Uterus (tissue), 2 donors: Measurements from ENCODE around the gene ATP10D.

Source experiments
- CTCF ChIP-seq, 4 experiments: fragments of 200-600 bp in 2 of 4; fragments of 450-650 bp in 2 of 4; sonication (generic) in 2 of 4; IDR thresholded peaks; one replicate each; pipeline ENCODE4 v1.5.1; 2016 to 2019; ENCODE audit warnings: antibody characterized with exemption in 4 of 4, mild to moderate bottlenecking in 2 of 4, moderate library complexity in 1 of 4
- POLR2A ChIP-seq, 2 donors: fragments of 450-650 bp; IDR thresholded peaks; one replicate each; pipeline ENCODE4 v1.6.1; 2016; ENCODE audit warnings: antibody characterized with exemption in 2 of 2, mild to moderate bottlenecking in 1 of 2, moderate library complexity in 1 of 2

- TF ChIP-seq CTCF (IDR thresholded peaks at IDR 0.05) = no peak
- no peak for TF ChIP-seq POLR2A (IDR thresholded peaks at IDR 0.05)
These were observed 46.9 kb downstream of the ATP10D start for GRCh38 chr4:47531954-47532321.
